Panc1 (cell line): ENCODE measurements around the gene SGF29.
"Not testable (repeated sequence)": the region's sequence is repeated elsewhere in the genome, so short reads cannot be mapped to it uniquely, and the experiment has no call there.

Experiments
- CTCF ChIP-seq: fragments of 450-650 bp; IDR thresholded peaks from 2 replicates; pipeline ENCODE4 v1.5.1; 2017; ENCODE audit warnings: mild to moderate bottlenecking
- POLR2AphosphoS5 ChIP-seq: IDR thresholded peaks from 2 replicates; pipeline ENCODE4 v1.6.1; 2012; ENCODE audit warnings: mild to moderate bottlenecking, low read depth, low read length, moderate library complexity
- REST ChIP-seq, 2 experiments: IDR thresholded peaks; 2 replicates each; pipeline ENCODE4 v1.6.1; 2011 to 2012; ENCODE audit warnings: low read depth in 2 of 2, control low read depth in 1 of 2, low read length in 1 of 2, mild to moderate bottlenecking in 1 of 2, moderate library complexity in 1 of 2; ENCODE audit not compliant: insufficient read depth in 1 of 2
- SIN3A ChIP-seq: IDR thresholded peaks from 2 replicates; pipeline ENCODE4 v1.6.1; 2012; ENCODE audit warnings: low read depth, mild to moderate bottlenecking, low read length, moderate library complexity, borderline replicate concordance; ENCODE audit not compliant: insufficient read depth

- TF ChIP-seq CTCF; POLR2AphosphoS5; REST (IDR thresholded peaks at IDR 0.05; ENCODE audit: insufficient read depth in 1 of 2, low read depth in 2 of 2, low read length in 1 of 2); SIN3A: not testable (repeated sequence)
These were observed 47.2 kb downstream of the SGF29 start for GRCh38 chr16:28600965-28601364.
